GM21717 (cell line): Measurements from ENCODE around the gene ALAS2.
"Not testable (repeated sequence)": the region's sequence is repeated elsewhere in the genome, so short reads cannot be mapped to it uniquely, and the experiment has no call there.

Source experiments
- ATAC-seq: cut with Tn5 transposase; IDR thresholded peaks from one replicate; pipeline ENCODE4 v1.9.1; 2021; ENCODE audit warnings: mild to moderate bottlenecking, moderate library complexity; ENCODE audit not compliant: unreplicated experiment

Gene ALAS2, protein sequence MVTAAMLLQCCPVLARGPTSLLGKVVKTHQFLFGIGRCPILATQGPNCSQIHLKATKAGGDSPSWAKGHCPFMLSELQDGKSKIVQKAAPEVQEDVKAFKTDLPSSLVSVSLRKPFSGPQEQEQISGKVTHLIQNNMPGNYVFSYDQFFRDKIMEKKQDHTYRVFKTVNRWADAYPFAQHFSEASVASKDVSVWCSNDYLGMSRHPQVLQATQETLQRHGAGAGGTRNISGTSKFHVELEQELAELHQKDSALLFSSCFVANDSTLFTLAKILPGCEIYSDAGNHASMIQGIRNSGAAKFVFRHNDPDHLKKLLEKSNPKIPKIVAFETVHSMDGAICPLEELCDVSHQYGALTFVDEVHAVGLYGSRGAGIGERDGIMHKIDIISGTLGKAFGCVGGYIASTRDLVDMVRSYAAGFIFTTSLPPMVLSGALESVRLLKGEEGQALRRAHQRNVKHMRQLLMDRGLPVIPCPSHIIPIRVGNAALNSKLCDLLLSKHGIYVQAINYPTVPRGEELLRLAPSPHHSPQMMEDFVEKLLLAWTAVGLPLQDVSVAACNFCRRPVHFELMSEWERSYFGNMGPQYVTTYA

DNA sequence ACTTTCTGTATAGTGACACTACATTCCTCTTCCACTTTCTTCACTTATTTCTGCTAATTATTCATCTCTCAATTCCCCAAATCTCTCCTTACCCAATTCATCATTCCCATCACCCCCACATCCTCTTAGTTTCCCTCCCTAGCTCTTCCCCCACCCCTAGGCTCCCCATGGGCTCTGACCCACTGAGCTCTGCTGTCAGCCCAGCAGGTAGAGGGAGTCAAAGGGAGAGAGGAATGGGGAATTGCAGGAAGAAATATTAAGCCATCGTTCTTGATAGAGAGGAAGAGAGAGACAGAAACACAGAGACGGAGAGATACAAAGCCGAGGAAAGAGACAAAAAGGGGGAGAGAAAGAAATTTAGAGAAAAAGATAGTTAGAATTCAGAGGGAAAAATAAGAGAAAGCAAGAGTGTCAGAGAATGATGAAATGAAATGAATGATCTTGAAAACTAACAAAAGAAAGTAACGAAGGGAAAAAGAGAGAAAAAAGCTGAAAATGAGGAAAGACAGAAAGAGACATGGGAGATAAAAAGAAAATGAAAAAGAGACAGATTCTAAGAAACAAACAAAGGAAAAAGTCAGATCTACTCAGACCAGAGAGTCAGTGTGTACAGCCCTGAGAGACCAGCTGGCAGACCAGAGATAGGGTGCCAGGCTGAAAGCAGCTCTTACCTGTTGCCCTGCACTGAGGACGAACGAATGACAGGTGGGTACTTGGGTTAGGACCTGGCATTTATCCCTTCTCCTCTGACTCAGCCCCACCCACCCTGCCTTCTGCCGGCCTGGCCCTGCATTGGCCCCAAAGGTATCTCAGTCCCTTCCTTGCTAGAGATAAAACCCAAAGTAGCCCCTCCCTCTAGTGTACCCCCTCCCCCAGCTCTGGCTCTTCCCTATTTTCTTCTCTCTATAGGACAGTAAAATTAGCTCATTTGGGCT lies at the start of gene ALAS2:
Gene ALAS2 (minus strand): TSS at position 707 of the 935 bp plus-strand sequence. CDS start 4,977 bp downstream, outside the sequence.
- ATAC-seq = no peak

DNA sequence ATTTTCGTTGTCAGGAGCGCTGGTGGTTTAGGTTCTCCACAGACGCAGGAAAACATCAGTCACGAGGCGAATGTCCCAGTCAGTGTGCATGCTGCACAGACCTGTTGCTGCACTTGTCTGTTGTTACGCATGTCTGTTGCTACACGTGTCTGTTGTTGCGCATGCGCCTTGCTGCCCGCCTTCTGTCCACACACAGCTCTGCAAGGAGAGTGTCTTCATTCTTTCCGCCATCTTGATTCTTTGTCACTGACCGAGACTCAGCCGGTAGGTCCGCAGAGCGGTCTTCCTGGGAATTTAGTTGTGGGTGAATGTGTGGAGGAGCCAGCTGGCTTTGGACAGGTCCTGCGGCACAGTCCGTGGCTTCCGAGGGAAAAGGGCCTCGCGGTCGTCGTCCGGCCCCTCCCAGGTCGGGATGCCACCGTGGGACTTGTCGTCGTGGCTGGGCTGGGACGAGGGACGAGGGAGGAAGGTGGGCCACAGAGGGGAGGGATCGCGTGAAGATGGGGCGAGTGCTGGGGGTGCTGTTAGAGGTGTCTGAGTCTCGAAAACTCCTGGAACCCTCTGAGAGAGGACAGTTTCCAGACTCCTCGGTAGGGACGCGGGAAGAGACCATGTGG lies 44.2 kb upstream of the ALAS2 start, which contains the start of gene PAGE2B:
Gene PAGE2B (plus strand): TSS at position 180 of the 617 bp plus-strand sequence. CDS start 1,012 bp downstream, outside the sequence.
- no peak for ATAC-seq

- ATAC-seq = no peak
These were observed 41.5 kb upstream of the ALAS2 start for GRCh38 chrX:55072286-55072685.

GRCh38 chrX:55067180-55067579 lies 36.4 kb upstream of the ALAS2 start:
- not testable (repeated sequence) for ATAC-seq

DNA sequence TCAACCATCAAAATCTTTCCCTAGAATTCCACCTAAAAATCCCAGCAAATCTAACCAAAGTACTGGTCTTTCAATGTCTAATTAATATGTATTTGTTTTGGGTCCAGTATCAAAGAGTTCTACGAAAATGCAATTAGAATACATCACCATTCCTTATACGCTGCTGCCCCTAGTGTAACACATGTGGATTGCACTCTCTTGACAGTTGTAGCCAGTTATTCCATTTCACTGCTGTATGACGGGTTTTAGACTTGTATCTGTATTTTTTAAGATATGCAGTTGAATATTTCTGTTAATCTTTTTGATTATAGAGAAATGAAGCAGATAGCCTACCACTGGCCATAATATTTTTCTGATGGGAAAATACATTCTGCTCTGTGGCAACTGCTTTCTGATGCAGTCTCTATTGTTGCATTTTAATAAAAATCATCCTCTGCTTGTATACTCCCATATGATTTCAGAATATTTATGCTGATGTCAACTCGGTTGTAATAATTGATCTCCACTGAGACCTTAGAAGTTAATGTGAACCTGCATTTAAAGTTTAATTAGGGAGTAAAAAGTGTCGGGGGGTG lies 27.0 kb upstream of the ALAS2 start:
- no peak for ATAC-seq

DNA sequence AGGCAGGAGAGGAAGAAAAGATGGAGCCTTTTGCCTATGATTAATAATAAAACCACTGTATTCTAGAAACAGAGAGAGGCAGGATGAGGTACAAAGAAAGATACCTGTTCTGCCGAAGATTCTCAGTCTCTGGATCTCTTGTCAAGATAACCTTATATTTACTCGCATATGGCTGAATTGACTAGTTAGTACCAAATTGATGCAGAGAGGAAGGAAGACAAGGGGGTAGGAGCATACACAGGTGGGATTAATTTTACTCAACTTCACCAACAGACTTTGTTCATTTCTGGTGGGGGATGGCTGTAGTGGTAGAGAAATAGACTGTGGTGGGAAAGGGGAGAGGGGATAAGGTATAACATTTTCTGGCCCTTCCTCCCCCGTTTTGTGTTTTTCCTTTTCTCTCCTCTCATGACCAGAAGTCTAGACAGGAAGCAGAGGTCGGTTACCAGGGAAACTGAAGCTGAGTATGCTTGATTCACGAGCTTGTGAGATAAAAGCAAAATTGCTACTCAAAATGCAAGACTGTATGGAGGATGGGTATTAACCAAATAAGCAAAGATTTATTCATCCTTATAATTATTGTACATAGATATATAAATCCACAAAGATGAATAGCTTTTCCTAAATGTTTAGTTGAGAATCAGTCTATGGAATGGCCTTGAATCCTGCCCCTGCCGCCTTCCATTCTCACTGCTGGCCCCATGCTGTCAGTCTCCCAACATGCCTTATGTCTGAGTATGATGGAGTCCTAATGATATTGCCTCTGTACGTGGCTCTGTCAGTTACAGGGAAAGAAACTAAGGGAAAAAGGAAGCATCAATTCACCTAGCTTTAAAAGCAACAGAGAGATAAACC lies 26.3 kb upstream of the ALAS2 start:
- no peak for ATAC-seq

DNA sequence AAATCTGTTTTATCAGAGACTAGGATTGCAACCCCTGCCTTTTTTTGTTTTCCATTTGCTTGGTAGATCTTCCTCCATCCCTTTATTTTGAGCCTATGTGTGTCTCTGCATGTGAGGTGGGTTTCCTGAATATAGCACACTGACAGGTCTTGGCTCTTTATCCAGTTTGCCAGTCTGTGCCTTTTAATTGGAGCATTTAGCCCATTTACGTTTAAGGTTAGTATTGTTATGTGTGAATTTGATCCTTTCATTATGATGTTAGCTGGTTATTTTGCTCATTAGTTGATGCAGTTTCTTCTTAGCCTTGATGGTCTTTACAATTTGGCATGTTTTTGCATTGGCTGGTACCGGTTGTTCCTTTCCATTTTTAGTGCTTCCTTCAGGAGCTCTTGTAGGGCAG lies 19.8 kb upstream of the ALAS2 start:
- ATAC-seq = not testable (repeated sequence)

- ATAC-seq = no peak
These were observed 10.7 kb upstream of the ALAS2 start for GRCh38 chrX:55041514-55041913.

DNA sequence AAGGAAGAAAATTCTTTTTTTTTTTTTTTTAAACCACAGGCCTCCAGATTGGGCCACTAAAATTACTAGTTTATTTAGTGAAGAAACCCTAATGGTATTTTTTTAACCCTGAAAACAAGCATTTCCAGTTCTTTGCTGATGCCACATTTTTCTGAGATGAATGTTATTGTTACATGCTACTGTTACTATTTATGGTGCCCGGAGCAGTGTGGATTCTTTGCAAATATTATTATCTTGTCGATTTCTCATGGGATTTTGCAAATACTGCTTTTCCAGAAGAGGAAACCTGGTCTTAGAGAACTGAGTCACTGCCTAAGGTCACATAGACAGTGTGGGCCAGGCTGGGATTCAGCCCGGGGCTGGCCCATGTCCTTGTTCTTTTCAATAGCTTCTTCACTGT lies 8.7 kb upstream of the ALAS2 start:
- ATAC-seq = no peak

- ATAC-seq = no peak
These were observed 2.7 kb upstream of the ALAS2 start for GRCh38 chrX:55033429-55033828.

DNA sequence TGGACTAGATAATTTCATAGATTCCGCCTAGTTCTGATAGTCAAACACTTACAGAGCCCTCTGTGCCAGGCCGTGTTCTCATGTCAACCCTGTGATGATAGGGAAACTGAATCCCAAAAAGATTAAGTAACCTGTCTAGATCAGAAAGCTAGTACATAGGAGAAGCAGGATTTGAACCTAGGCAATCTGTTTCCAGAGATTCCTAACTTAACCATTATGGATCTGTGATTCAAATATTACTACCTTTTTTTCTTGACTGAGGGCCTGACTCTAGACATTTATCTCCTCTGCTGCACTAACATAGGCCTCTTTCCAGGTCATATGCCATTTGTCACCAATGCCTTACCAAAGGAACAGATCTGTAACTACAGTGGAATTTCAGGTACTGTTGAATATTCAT lies 1.5 kb downstream of the ALAS2 start:
- ATAC-seq = no peak

- no peak for ATAC-seq
These were observed 2.2 kb downstream of the ALAS2 start for GRCh38 chrX:55028611-55029010.

DNA sequence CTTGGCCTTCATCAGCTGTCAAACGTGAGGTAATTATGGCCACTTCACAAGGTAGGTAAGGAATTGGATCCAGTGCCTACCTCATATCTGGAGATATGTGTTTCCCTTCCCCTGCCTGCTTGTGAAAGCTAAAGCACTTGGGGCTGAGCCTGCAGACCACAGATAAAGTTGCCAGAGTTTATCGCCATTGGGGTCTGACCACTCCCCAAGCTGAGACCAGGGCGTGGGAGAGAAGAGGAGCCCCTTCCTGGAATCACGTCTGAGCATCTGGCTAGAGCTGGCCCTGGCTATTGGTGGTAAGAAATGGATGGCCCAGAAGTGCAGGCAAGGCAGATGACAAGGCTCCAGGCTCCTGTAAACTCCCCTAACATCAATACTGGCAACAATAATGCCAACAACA lies 2.7 kb downstream of the ALAS2 start:
- no peak for ATAC-seq

- no peak for ATAC-seq
These were observed 3.9 kb downstream of the ALAS2 start for GRCh38 chrX:55026840-55027239.

GRCh38 chrX:55026143-55026542 lies 4.6 kb downstream of the ALAS2 start:
- ATAC-seq = no peak

DNA sequence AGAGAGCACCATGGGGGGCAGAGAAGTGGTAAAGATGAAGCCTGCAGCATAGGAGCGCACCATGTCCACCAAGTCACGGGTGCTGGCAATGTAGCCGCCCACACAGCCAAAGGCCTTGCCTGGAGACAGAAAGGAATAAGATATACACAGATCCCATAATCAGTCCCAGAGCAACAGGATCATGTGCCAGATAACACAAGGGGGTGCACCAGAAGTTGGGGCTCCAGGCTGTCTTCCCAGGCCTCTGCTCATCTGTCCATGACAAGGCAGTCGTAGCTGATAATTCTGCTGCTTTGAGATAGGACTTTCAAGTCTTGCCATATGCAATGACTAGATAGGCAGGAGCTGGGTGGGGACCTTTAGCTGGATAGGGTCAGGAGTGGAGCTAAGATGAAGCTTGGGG lies 15.9 kb downstream of the ALAS2 start:
- no peak for ATAC-seq

DNA sequence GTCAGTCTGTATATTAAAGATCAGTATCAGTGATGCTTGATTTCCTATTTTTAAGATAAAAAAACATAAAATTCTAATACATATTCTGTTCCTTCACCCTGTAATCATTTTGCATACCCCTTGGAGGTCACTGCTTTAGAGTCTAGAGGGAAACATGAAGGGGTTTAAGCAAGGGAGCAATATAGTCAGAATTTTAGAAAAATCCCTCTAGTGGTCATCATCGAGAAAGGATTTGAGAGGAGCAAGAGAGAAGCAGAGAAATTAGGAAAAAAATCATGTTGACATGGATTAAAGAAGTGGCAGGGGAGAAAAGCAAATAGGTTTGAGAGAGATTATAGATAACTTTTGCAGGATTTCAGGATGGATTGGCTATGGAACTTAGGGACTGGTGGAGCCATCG lies 19.5 kb downstream of the ALAS2 start:
- no peak for ATAC-seq

- no peak for ATAC-seq
These were observed 22.0 kb downstream of the ALAS2 start for GRCh38 chrX:55008571-55009358.

- no peak for ATAC-seq
These were observed 23.1 kb downstream of the ALAS2 start for GRCh38 chrX:55007656-55008055.
